GM19397 (cell line): ENCODE measurements around the gene NUP153.
A peak's percentile ranks its signal among the peaks of the same experiment; 100 is the strongest.

Experiments
- ATAC-seq: cut with Tn5 transposase; IDR thresholded peaks from one replicate; pipeline ENCODE4 v1.9.1; 2021; ENCODE audit warnings: mild to moderate bottlenecking, moderate library complexity; ENCODE audit not compliant: unreplicated experiment

Gene NUP153

DNA sequence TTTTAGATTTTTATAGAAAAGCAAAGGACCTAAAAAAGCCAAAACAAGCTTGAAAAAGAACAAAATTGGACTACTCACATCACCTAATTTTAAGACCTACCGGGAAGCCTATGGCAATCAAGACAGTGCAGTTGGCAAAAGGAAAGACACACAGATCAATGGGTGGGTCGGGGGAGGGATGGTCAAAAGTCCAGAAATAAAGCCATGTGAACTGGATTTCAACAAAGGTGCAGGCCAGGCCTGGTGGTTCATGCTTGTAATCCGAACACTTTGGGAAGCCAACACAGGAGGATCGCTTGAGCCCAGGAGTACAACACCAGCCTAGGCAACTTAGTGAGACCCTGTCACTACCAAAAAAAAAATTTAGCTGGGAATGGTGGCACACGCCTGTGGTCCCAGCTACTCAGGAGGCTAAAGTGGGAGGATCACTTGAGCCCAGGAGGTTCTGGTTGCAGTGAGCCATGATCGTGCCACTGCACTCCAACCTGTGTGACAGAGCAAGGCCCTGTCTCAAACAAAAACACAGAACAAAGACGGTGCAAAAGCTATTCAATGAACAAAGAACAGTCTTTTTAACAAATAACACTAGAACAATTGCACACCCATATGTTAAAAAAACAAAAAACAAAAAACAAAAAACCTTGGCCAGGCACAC lies 34.5 kb downstream of the NUP153 start:
- no peak for ATAC-seq

DNA sequence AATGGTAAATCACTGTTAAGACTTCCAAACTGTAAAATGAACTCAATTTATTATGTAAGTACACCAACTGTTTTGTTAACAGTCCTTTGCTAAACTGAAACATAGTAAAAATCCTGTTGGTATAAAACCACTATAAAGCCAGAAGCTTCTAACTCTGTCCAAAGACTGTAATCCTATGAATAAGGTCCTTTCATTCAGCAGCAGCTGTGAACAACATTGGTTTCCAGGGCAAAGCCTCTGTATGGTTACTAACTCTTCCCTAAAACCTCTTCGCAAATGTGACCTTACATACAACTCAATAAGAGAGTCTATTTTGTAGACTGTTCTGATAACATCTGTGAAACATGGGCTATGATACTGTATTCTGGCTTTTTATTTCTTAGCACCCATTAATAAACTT lies 40.1 kb downstream of the NUP153 start:
- ATAC-seq: no peak

DNA sequence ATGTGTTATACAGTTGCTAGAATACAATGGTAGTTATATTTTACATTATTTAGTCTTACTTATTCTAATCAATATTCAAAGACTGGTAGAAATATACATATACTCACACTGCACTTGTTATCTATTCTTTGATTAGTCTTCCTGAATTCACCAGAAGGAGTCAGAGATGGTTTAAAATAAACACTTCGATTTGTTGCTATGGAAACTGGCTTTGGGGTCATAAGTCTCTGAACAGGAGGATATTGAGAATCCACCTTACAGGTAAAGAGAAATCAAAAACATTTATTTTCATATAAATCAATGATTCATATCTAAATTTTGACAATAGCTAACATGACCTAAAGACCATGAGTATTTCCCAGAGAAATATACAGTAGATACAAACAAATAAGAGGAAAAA lies 41.6 kb downstream of the NUP153 start:
- no peak for ATAC-seq

DNA sequence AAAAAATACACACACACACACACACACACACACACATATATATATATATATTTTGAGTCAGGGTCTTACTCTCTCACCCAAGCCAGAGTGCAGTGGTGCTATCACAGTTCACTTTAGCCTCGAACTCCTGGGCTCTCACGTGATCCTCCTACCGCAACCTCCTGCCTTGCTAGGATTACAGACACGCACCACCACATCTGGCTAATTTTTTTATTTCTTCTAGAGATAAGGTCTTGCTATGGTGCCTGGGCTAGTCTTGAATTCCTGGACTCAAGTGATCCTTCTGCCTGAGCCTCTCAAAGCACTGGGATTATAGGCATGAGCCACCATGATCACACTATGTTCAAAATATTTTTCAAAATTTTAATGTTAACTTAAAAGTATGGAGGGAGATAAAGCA lies 43.5 kb downstream of the NUP153 start:
- ATAC-seq: no peak

DNA sequence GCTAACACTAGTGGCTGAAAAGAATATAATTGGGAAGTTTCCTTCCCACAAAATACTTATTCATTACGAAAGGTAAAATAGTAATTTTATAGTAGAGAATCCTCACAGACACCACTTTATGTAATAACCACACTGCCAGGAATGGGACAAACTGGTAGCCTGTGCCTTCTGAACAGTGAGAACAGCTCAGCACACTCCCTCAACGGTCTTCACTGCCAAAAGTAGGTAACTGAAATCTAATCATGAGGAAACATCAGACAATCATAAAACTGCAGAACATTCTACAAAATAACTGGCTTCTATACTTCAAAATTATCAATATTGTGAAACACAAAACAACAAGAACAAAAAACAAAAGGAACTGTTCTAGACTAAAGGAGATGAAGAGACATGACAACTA lies 44.1 kb downstream of the NUP153 start:
- ATAC-seq: no peak

DNA sequence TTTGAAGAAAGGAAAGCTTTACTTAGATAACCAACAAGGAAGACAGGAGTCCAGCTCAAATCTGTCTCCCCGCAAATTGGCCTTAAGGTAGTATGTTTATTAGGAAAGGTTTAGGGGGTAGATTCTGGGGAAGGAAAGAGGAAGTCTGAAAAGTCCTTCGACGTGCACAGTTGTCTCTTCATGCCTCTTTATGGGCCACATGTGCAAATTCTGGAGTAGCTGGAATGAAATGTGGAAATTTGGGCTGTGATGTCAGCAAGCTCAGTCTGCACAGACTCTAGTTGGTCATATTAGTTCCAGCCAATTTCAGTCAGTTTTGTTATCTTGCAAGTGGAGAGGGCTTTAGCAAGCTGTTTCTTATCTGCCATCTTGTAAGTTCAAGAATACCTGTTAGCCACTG lies 50.1 kb downstream of the NUP153 start:
- no peak for ATAC-seq

DNA sequence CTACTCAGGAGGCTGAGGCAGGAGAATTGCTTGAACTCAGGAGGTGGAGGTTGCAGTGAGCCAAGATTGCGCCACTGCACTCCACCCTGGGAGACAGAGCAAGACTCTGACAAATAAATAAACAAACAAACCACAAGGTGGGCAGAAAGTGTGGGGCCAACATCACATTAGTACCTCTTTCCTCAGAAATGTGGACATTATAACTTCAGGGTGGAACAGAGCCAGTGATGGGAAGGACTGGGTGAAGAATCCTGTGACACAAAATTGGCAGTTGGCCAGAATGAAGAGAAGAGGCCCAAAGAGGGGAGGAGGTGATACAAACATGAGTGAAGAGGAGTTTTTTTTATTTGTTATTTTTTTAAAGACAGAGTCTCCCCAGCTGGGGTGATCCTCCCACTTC lies 50.6 kb downstream of the NUP153 start:
- no peak for ATAC-seq

DNA sequence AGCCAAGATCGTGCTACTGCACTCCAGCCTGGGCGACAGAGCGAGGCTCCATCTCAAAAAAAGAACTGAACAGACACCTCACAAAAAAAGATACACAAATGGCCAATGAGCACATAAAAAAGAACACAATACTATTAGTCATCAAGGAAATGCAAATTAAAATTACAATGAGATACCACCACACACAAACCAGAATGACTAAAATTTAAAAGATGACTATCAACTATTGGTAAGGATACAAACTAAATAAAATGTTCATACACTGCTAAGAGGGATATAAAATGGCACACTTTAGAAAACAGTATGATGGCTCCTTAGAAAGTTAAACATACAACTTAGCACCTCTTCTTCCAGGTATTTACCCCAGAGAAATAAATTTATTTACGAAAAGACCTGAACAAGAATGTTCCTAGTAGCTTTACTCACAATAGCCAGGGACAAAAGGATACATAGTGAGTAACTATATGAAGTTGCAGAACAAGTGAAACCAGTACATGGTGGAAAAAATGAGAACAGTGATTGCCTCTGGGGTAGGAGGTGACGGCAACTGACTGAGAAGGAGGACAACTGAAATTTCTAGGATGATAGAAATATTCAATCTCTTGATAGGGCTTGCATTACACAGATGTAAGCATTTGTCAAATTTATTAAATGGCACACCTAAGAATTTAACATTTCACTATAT lies 53.4 kb downstream of the NUP153 start:
- ATAC-seq: no peak

DNA sequence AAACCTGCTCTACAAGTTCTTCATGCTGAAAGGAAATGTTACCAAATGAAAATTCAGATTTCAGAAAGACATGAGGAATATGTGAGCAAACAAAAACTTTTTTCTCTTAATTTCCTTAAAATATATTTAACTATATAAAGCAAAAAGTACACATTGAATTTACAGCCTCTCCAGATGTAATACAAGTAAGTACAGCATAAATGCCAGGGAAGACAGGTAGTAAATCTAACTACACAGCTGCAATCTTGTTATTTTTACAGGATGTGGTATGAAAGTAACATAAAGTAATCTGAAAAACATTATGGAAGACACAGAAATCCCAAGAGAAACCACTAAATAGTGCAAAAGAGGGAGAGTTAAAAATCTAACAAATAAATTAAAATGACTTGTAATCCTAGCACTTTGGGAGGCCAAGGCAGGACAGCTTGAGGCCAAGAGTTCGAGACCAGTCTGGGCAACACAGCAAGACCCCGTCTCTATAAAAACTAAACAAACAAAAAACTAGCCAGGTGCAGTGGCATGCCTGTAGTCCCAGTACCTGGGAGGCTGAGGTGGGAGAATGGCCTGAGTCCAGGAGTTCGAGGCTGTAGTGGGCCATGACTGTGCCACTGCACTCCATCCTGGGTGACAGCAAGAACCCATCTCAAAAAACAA lies 55.9 kb downstream of the NUP153 start:
- ATAC-seq: no peak

DNA sequence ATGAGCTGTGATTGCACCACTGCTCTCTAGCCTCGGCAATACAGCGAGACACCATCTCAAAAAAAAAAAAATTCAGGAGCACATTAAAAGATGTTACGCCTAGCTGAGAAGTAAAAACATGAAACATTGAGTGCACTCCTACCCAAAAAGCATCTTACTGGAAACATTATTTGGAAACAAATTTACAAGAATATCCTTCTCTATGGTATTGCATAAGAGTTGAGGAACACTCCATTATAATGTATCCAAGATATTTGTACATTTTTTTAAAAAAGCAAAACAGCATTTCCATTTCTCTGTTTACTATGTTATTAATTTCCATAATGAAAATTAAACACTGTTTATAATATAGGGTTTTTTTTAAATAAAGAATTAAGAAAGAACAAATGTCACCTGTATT lies 58.0 kb downstream of the NUP153 start:
- no peak for ATAC-seq

DNA sequence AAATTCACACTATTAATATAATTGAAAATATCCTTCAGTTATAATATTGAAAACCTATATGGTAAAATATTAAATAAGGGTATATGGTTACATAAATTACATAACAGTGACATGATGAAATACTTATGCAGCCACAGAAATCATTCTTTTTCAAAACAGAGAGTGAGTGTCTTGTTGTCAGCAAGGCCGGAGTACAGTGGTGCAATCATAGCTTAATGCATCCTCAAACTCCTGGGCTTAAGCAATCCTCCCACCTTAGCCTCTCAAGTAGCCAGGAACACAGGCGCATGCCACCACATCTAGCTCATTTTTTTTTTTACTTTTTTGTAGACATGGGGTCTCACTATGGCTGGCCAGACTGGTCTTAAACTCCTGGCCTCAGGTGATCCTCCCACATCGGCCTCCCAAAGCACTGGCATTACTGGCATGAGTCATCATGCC lies 66.2 kb downstream of the NUP153 start:
- no peak for ATAC-seq

DNA sequence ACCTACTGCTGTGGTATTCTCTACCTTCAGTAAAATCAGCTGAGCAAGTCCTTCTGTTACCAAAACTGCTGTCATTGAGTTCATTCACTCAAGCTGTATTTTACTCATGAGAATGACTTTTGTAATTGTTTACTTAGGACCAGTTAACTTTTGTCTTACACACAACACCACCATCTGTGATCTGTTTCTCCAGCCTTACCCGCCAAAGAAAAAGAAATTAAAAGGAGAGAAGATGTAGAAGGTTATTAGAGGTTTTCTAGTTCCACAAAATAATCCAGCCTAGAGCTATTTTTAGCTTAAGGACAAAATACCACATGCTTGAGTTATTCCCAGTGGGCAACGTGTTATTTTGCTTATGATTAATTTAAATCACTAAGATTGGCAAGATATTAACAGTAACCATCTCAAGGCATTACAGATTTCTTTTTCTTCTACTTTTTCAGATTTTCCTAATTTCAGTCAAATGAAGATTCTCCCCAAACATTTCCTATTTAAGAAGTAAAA lies 68.5 kb downstream of the NUP153 start:
- ATAC-seq: no peak

DNA sequence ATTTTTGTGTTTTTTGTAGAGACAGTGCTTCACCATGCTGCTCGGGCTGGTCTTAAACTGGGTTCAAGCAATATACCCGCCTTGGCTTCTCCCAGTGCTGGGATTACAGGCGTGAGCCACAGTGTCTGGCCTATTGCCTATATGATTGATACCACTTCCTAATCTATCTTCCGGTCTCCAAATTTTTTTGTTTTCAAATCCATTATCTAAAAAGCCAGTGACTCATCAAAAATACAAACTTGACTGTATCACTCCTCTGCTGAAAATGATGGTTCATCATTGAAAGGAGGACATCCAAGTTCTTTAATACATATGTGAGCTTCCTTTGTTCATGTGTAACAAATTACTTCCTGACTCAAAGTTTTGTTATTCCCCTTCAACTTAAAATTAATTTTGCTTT lies 71.2 kb downstream of the NUP153 start:
- no peak for ATAC-seq

DNA sequence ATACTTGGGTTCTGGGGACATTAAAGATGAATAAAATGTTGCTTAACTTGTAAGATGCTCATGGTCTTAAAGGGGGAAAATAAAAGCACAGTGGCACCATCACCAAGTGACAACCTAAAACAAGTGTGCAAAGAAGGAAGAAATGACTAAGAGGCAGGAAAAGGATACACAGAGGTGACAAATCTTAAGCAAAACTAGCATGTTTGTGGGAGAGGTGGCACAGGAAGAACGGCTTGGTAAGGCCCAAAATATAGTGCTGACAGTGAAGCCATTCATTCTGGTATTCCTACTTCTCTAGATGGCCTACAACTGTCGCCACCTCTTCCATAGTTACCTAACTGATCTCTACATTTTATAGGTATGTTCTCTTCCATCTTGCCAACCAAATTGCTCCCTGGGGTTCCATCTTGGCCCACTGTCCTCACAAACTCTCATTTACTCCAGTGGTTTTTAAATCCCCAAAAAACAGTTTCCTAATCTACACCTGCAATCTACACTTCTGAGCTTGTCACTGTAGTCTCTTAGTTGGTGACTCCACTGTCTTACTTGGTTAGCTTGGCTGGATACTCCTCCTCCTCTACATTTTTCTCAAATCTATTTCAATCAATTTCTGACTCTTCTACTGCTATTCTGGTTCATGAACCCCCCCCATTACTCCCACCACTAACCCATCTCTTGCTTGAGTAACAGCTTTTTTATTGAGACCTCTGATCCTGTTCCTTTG lies 73.1 kb downstream of the NUP153 start:
- ATAC-seq: no peak

DNA sequence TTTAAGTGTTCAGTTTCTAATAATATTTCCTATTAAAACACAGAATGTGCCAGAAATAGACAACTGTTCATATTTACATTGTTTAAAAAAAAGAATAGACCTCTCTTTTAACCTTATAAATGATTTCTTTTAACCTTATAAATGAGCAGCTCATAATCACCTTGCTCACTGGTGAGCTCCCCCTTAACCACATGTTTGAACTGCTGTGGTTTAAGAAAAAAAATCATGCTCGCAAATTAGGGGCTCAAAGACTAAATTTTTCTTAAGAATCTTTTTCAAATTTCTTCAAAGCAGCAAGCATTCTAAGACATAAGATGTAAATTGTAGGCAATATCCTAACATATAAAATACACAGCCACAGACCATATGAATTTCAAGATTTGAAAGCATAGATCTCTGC lies 73.8 kb downstream of the NUP153 start:
- ATAC-seq: no peak

DNA sequence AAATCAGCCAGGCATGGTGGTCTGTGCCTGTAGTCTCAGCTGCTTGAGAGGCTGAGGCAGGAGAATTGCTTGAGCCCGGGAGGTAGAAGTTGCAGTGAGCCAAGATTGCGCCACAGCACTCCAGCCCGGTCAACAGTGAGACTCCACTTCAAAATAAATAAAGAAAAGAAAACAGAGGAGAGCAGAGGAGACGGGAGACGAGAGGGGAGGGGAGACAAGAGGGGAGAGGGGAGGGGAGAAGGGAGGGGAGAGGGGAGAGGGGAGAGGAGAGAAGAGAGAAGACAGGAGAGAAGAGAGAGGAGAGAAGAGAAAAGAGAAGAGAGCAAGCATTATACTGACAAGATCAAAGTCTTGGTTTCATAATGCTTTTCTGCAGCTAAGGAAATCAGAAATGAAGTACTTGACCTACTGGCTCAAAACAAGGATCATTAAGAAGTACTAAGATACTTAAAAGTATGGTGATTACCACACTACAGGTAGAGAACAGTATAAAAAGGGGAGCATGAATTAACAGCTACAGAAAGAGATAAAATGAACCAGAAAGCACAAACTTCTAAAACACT lies 76.1 kb downstream of the NUP153 start:
- no peak for ATAC-seq

DNA sequence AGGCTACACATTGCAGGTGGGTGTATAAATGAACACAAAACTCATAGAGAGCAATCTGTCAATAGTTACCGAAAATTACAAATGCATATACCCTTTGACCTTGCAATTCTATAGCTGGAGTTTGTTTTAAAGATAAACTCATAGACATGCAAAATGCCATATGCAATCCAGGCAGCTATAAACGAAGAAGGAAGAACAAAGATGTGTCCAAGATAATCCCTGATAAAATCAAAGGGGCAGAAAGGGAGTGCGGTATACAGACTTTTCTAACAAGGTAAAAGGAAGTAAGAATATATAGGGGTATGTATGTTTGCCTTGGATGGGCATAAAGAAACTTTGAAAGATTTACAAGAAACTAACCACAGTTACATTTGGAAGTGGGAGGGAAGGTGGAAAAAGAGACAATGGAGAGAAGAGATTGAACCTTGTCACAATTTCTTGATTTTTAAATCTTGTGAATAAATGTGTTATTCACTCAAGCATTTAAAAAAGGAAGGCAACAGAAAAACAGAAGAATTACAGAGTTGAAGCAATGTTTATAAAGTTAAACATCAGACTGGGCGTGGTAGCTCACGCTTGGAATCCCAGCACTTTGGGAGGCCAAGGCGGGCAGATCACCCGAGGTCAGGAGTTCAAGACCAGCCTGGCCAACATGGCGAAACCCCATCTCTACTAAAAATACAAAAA lies 76.8 kb downstream of the NUP153 start:
- ATAC-seq: no peak

DNA sequence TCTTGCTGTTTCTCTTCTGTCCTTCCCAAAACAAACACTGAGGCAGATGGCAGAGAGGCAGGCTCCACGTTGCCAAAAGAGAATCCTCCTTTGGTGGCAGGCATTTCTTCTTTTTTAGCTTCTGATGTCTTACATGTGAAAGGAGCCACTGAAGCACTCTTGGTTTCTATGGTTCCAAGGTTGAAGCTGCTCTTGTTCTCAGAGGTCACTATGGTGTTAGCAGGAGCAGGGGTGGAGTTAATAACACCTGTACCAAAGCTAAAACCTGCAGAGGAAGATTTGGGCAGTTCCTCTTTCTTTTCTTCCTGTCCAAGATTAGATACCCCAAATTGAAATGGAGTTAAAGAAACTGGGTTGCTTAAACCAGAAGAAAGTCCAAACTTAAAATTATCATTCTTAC lies 77.9 kb downstream of the NUP153 start:
- ATAC-seq: no peak

DNA sequence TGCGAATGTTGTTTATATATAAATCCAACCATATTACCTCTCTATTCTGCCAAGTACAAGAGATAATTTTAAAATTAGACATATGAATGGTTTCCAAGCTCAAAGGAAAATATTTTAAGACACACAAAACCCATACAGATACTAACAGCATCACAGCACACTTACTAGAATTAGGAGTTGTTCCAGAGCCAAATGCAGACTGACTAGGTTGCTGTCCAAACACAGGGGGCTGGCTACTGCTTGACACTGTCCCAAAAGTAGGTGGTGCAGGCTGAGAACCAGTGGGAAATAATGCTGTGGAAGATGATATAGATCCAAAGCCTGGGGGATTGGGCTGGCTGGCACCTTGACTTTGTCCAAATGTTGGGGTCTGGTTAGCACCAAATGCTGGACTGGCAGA lies 82.3 kb downstream of the NUP153 start:
- no peak for ATAC-seq

DNA sequence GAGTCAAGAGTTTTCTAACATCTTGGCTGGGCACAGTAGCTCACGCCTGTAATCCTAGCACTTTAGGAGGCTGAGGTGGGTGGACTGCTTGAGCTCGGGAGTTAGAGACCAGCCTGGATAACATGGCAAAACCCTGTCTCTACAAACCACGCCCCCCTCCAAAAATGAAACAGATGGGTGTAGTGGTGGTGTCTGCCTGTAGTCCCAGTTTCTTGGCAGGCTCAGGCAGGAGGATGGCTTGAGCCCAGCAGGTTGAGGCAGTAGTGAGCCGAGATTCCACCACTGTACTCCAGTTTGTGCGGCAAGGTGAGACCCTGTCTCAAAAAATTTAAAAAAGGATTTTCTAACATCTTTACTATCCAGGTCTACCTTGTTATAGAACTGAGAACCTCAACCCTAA lies 84.6 kb downstream of the NUP153 start:
- no peak for ATAC-seq

DNA sequence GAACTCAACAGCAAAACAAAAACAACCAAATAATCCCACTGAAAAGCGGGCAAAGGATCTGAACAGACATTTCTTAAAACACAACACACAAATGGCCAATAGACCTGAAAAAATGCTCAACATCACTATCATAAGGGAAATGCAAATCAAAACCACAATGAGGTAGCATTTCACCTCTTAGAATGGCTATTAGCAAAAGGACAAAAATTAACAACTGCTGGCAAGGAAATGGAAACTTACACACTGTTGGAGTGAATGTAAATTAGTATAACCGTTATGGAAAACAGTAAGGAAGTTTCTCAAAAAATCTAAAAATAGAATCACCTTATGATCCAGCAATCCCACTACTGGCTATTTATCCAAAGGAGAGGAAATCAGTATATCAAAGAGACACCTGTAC lies 85.7 kb downstream of the NUP153 start:
- ATAC-seq: peak; percentile 78
